Anterior cingulate cortex (tissue), 58 donors: Measurements from ENCODE around the gene GABRB2.

Experiments
- DNase-seq, 58 donors: peaks; one replicate each; lab custom pipeline; 2025; lab: John Stamatoyannopoulos, UW

The GABRB2 gene

DNA sequence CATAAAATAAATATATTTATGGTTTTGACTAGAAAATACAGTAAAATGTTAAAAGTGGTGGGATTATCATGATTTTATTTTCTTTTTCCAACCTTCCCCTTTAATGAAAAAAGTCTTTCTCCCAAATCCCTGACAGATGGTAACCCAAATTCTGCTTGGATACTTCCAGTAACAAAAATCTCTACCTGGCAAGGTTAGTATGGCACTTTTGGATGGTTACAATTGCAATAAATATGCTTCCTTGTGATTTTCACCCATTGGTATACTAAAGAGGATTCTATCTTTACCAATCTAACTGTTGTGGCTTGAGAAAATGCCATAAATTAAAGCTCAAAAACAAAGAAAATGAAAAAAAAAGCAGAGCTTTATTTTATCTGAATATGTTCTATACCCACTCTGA, 62.8 kb downstream of the GABRB2 start:
- no peak for DNase-seq

- no peak for DNase-seq
These were observed 64.6 kb downstream of the GABRB2 start for GRCh38 chr5:161481922-161482321.

GRCh38 chr5:161471211-161471950, 75.1 kb downstream of the GABRB2 start:
- DNase-seq, result no peak

DNA sequence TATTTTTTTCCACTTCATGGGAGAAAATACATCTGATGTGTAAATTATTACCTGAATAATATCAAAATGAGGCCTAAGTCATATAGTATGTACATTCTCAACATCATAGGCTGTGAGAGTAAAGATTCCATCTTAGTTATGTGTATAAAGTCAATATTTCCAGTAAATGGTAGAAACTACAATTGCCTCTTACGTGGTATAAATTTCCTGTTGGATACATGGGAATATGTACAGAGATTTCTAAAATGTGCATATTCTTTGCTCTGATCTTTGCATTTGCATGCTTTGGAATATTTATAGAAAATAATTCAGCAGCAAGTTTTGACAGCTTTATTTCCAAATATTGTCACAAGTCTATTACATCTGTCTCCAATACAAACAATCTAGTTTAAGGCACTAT, 78.8 kb downstream of the GABRB2 start:
- no peak for DNase-seq

- no peak for DNase-seq
These were observed 85.8 kb downstream of the GABRB2 start for GRCh38 chr5:161460741-161461140.

DNA sequence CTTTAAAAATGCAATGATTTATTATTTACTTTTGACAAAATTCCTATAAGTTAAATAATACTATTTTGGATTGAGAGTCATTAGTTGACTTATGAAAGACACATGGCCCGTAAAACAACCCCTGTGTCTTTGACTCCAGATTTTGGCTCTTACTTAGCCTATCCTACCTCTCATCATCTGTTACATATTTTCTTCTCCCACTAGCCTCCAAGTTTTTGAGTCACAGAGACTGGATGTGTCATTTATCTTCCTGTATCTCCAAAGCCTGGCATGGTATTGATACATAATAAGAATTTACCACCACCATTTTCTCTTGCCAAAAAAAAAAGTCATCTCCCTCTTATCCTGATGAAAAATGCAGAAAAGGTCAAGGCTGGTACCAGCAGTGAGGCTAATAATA, 99.9 kb downstream of the GABRB2 start:
- no peak for DNase-seq

- DNase-seq, result no peak
These were observed 104.1 kb downstream of the GABRB2 start for GRCh38 chr5:161442471-161442870.

GRCh38 chr5:161432798-161433197, 113.7 kb downstream of the GABRB2 start:
- DNase-seq, result no peak

DNA sequence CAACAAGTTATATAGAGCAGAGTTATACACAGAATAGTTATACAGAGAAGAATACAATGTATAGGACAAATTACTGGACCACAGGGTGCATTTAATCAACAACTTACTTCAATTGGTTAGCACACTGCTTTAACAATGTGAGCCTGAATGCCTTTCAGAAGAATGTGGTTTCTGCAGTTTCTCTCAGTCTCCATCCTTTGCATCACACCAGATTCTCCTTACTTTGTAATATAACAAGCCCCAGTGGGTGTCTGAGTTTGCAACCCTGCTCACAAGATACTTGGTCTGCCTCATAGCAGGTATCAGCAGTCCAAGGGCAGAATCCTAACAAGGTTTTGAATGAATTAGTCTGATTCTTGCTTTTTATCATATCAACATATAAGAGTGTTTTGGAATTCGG, 114.6 kb downstream of the GABRB2 start:
- DNase-seq, result no peak

GRCh38 chr5:161421067-161421466, 125.5 kb downstream of the GABRB2 start:
- no peak for DNase-seq

- DNase-seq, result no peak
These were observed 126.0 kb downstream of the GABRB2 start for GRCh38 chr5:161420521-161420920.

- DNase-seq, result no peak
These were observed 131.6 kb downstream of the GABRB2 start for GRCh38 chr5:161414896-161415295.

DNA sequence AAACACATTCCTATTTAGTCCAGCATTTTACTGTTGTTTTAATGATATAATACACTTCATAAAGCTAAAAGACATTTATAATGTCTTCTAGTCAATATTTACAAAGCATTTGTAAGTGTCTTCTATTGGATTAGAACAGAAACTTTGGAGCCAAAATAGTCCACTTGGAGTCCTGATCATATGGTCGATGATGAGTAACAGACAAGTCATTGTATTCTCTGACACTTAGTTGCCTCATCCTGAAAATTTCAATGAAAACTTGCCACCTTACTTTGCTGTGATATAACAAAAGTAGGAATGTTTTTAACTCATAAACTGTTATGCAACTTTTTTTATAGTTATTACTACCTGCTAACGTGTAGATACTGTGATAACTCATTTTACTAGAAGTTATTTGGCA, 132.5 kb downstream of the GABRB2 start:
- no peak for DNase-seq

DNA sequence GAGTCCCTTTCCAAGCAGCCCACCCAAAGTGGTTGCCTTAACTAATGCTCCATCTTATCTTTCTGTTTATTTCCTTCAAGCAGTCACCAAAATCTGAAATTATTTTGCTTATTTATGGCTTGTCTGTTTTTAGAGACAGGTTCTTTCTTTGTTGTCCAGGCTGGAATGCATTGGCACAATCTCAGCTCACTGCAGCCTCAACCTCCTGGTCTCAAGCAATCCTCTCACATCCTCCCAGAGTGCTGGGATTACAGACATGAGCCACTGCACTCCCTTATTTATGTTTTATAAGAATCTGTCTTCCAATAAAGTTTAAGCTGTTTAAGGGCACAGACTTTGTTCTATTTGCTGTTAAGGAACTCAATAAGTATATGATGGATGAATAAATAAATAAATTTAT, 133.7 kb downstream of the GABRB2 start:
- DNase-seq, result no peak

DNA sequence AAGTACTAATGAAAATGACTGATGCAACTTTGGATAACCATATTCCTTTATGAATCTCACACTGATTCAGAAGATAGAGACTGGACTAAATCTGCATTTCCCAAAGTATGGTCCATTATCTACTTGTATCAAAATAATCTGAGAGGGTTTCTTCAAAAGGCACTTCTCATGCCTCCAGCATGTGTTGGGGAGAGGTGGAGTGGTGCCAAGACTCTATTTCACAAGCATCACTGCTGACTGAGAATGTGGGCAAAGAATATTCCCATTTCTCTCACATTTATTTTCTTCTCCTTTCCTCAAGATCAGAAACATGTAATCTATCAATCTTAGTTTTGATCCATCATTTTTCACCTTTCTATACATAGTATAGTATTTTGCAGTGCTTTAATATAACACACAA, 135.4 kb downstream of the GABRB2 start:
- DNase-seq, result peak in 4 of 58 donors; percentile 1 to 11 (median 6)

GRCh38 chr5:161410640-161411039, 135.9 kb downstream of the GABRB2 start:
- peak in 19 of 58 donors; percentile 1 to 43 (median 7) for DNase-seq

DNA sequence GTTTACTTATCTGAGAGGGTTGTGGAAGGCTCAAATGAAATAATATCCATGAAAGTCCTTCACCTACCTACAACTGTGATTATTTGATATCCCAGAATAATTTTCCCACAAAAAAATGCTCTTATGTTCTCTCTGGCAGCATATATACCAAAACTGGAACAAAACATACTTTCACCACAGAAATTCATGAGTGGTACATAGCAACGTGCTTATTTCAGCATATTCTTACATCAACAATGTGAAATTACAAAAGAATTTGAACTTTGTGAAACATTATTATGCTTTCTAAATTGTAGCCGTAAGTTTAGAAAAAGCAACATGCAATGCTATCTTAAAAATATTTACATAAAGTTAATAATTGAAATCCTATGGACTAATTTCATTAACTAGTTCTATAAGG, 137.1 kb downstream of the GABRB2 start:
- DNase-seq, result no peak

DNA sequence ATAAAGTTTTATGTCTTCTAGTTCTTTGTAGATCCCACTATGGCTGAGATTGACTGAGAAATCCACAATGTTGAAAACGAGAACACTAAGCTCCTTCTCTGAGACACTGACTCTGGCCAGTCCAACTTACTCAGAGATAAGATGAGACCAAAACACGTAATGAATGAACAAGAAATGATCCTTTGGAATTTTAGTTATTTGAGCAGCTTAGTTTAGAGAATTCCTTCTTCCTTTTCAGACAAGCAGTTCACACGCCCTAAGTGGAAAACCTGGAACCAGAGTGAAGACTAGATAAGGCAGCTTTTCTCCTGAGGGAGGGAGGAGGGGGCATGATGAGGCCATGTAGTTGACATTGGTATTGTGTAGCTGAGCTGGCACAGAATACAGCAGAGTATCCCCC, 139.6 kb downstream of the GABRB2 start:
- DNase-seq, result no peak

DNA sequence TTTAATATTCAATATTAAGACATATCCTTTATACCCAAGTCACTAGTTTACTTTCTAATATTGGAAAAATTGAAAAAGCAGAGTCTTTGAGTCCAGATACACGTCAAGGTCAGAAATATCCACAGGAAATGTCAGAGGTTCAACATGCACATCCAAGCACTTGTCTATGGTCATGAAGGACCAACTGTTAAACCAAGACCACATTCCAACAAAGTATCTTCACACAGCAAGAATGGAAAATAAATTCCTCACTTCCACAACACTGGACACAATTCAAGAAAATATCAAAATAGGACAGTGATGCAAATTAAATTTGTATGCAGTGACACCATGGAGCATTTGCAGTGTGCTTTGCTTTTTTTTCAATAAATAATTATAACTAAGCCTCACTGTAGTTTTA, 142.5 kb downstream of the GABRB2 start:
- no peak for DNase-seq

- DNase-seq, result no peak
These were observed 143.4 kb downstream of the GABRB2 start for GRCh38 chr5:161403121-161403520.

GRCh38 chr5:161400583-161400982, 145.9 kb downstream of the GABRB2 start:
- DNase-seq, result no peak

- no peak for DNase-seq
These were observed 146.4 kb downstream of the GABRB2 start for GRCh38 chr5:161399996-161400562.

DNA sequence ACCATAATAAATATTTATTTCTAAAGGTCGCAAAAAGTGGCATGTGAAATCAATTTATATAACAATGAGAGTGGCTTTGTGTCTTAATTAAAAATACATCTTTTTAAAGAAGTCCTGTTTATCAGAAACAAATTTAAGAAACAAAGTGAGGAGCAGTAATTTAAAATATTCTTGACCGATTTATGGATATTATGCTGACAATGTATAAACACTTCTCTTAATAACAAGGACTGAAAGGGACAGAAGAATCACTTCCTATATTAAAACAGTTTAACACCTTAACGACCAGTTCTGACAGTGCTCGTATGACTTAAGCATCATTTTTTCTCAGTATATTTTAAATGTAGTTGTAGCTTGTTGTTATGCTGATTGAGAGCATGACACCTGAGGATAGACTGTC, 149.1 kb downstream of the GABRB2 start:
- no peak for DNase-seq
